B cell (primary cell): ENCODE measurements around the gene WDR86. TPM values are rescaled to one million over a fixed set of nuclear protein-coding genes. Genes with fewer than 3 reads are reported as not detected.

Experiments used
- ATAC-seq: fragments of 200-7000 bp; cut with Tn5 transposase; one replicate; pipeline ENCODE4 v1.10.0; 2021; ENCODE audit warnings: low read depth, mild to moderate bottlenecking, moderate number of reproducible peaks, moderate library complexity
- CTCF ChIA-PET: fragments of 350-600 bp; sonication (Branson Sonifier 250); formaldehyde crosslinking; loops from one replicate; lab custom pipeline; 2021; ENCODE audit warnings: antibody characterized with exemption, inconsistent platforms; lab: Charles Lee
- POLR2A ChIA-PET: fragments of 350-600 bp; sonication (Branson Sonifier 250); formaldehyde crosslinking; loops from one replicate; lab custom pipeline; 2021; ENCODE audit warnings: antibody characterized with exemption; lab: Charles Lee
- DNase-seq: peaks from one replicate; pipeline ENCODE4 v3.0.0; 2013
- H2AFZ ChIP-seq: 2 replicates; pipeline ENCODE4 v1.6.1; 2012; ENCODE audit warnings: mild to moderate bottlenecking, low read depth, low read length; ENCODE audit not compliant: insufficient read depth, poor library complexity, severe bottlenecking
- H3K27ac ChIP-seq, 2 donors: 1 replicate in 1 of 2; 2 replicates in 1 of 2; pipeline ENCODE4 v1.5.1; 2012 to 2013; ENCODE audit warnings: low read length in 2 of 2, mild to moderate bottlenecking in 2 of 2, moderate library complexity in 1 of 2
- H3K27me3 ChIP-seq, 4 experiments: fragments of 200-600 bp in 1 of 4; sonication (generic) in 1 of 4; replicated peaks in 1 of 4; 1 replicate in 2 of 4; 2 replicates in 2 of 4; pipeline versions ENCODE4 v1.6.1 to v1.7.0; 2013 to 2016; ENCODE audit warnings: low read length in 3 of 4, mild to moderate bottlenecking in 2 of 4, mixed read lengths in 1 of 4, moderate library complexity in 1 of 4; ENCODE audit not compliant: insufficient read depth in 4 of 4, control insufficient read depth in 3 of 4; ENCODE audit errors: control extremely low read depth in 1 of 4
- H3K36me3 ChIP-seq, 2 experiments: replicated peaks in 1 of 2; 1 replicate in 1 of 2; 2 replicates in 1 of 2; pipeline versions ENCODE4 v1.6.1 to v1.7.1; 2013; ENCODE audit warnings: low read length in 1 of 2; ENCODE audit not compliant: insufficient read depth in 2 of 2, control insufficient read depth in 1 of 2; ENCODE audit errors: control extremely low read depth in 1 of 2, extremely low read depth in 1 of 2
- H3K4me1 ChIP-seq, 2 donors: fragments of 200-600 bp in 1 of 2; sonication (generic) in 1 of 2; 1 replicate in 1 of 2; 2 replicates in 1 of 2; pipeline versions ENCODE4 v1.5.1 to v1.6.1; 2013 to 2017; ENCODE audit warnings: low read length in 2 of 2; ENCODE audit not compliant: control insufficient read depth in 2 of 2, insufficient read depth in 2 of 2
- H3K4me2 ChIP-seq: replicated peaks from 2 replicates; pipeline ENCODE3; 2012; ENCODE audit warnings: mild to moderate bottlenecking, low read depth, low read length; ENCODE audit not compliant: poor library complexity, severe bottlenecking
- H3K4me3 ChIP-seq, 5 experiments: fragments of 200-600 bp in 1 of 5; sonication (generic) in 1 of 5; 1 replicate in 3 of 5; 2 replicates in 2 of 5; pipeline versions ENCODE4 v1.5.1 to v1.7.0; 2011 to 2016; ENCODE audit warnings: low read length in 4 of 5, mild to moderate bottlenecking in 4 of 5, low read depth in 2 of 5, control low read depth in 1 of 5, moderate library complexity in 1 of 5; ENCODE audit not compliant: insufficient read depth in 1 of 5; ENCODE audit errors: control extremely low read depth in 1 of 5, extremely low read depth in 1 of 5
- H3K79me2 ChIP-seq: fragments of 200-600 bp; sonication (generic); one replicate; pipeline ENCODE4 v1.6.0; 2016; ENCODE audit warnings: low read length; ENCODE audit not compliant: control insufficient read depth, insufficient read depth
- H3K9ac ChIP-seq: fragments of 200-600 bp; sonication (generic); 2 replicates; pipeline ENCODE4 v1.6.1; 2017; ENCODE audit warnings: mild to moderate bottlenecking, low read length, moderate library complexity
- H3K9me3 ChIP-seq, 3 donors: one replicate each; pipeline versions ENCODE4 v1.6.1 to v1.7.1; 2013; ENCODE audit warnings: low read length in 2 of 3; ENCODE audit not compliant: control insufficient read depth in 2 of 3, insufficient read depth in 1 of 3; ENCODE audit errors: control extremely low read depth in 1 of 3
- H4K20me1 ChIP-seq: 2 replicates; pipeline ENCODE4 v1.6.0; 2012; ENCODE audit warnings: mild to moderate bottlenecking, low read length; ENCODE audit not compliant: insufficient read depth, control insufficient read depth, poor library complexity, severe bottlenecking
- H3K27ac Mint-ChIP-seq: one replicate; pipeline ENCODE4 v1.8.0; 2021; ENCODE audit warnings: mixed read lengths
- H3K27me3 Mint-ChIP-seq: one replicate; pipeline ENCODE4 v1.8.0; 2021; ENCODE audit warnings: mixed read lengths
- H3K4me1 Mint-ChIP-seq: one replicate; pipeline ENCODE4 v1.8.0; 2021; ENCODE audit warnings: mixed read lengths
- H3K4me3 Mint-ChIP-seq: one replicate; pipeline ENCODE4 v1.8.0; 2021; ENCODE audit warnings: mixed read lengths
- H3K9me3 Mint-ChIP-seq: one replicate; pipeline ENCODE4 v1.8.0; 2022; ENCODE audit warnings: mixed read lengths; ENCODE audit not compliant: insufficient read depth
- CTCF ChIP-seq: fragments of 200-600 bp; IDR thresholded peaks from one replicate; pipeline ENCODE4 v1.8.0; 2022; ENCODE audit warnings: antibody characterized with exemption, mild to moderate bottlenecking
- EZH2 ChIP-seq: IDR thresholded peaks from 2 replicates; pipeline ENCODE4 v1.6.1; 2012; ENCODE audit warnings: borderline replicate concordance, low read depth, mild to moderate bottlenecking, moderate library complexity, low read length; ENCODE audit not compliant: insufficient read depth, poor library complexity, severe bottlenecking
- WGBS: methylation state at CpG from one replicate; pipeline ENCODE4 v1.1.5; 2013; ENCODE audit warnings: missing lambda C conversion rate; ENCODE audit not compliant: insufficient coverage; 5-methylcytosine and 5-hydroxymethylcytosine counted together
- intact Hi-C: fragments of 100-400 bp; cut with micrococcal nuclease; formaldehyde crosslinking; loops from one replicate; pipeline ENCODE4 v1.10.0; 2022
- polyA plus RNA-seq: library from polyadenylated mRNA; depleted of rRNA; stranded (reverse); fragments of >200 nt; gene quantifications from 2 replicates; pipeline ENCODE4 v1.2.3, GENCODE V29; 2012
- total RNA-seq, 2 donors: library from RNA; stranded (reverse); fragments of 120-200 nt in 1 of 2; gene quantifications; 1 replicate in 1 of 2; 2 replicates in 1 of 2; pipeline versions ENCODE4 v1.2.3 to v1.2.4, GENCODE V29; 2013 to 2022

The WDR86 gene
- total and polyA plus RNA-seq, 2 donors (not counting 1 experiment from before 2014, with no cell fraction given), result 1.4 to 1.5 TPM

- ChIA-PET POLR2A (no interaction called here), CTCF (interaction anchor here (1.1 to 1.3 kb wide), 3 partner anchors 9 to 70 kb away, joined by 3 read pairs; no protein-coding TSS in a partner anchor)
- H3K27ac ChIP-seq, result no peak overlapping the region
- H3K4me1 ChIP-seq, result peaks cover 15 to 19% of the 10 kb centered on the region in 2 donors
- H2AFZ ChIP-seq, result no peak overlapping the region
- H3K4me3 Mint-ChIP-seq, result no peak overlapping the region
- H3K36me3 ChIP-seq, result peaks cover 0 to 55% of the 10 kb centered on the region in 2 experiments
- no peak overlapping the region for H3K4me2 ChIP-seq
- peaks cover 19% of the 10 kb centered on the region for H4K20me1 ChIP-seq
- no peak overlapping the region for H3K9ac ChIP-seq
- H3K27me3 Mint-ChIP-seq, result peaks cover 3% of the 10 kb centered on the region
- H3K27me3 ChIP-seq, result peaks cover 0 to 7% (median 4%) of the 10 kb centered on the region in 4 experiments
- 72% methylated on average over 7 of the region's 12 CpGs for WGBS
- peaks cover 20% of the 10 kb centered on the region for H3K4me1 Mint-ChIP-seq
- DNase-seq, result no peak
- no peak overlapping the region for H3K27ac Mint-ChIP-seq
- intact Hi-C loops, result no loop called here
- H3K9me3 Mint-ChIP-seq, result no peaks in the 10 kb centered on the region
- no peaks in the 10 kb centered on the region for H3K79me2 ChIP-seq
- no peak overlapping the region for H3K4me3 ChIP-seq
- peaks cover 0 to 5% (median 0%) of the 10 kb centered on the region in 3 donors for H3K9me3 ChIP-seq
- TF ChIP-seq CTCF, result no peak
- TF ChIP-seq EZH2, result no peak
- no peak for ATAC-seq
These were observed 32.4 kb downstream of the WDR86 start for GRCh38 chr7:151377406-151377805.

- intact Hi-C loops, result no loop called here
- 96% methylated on average over 32 of the region's 33 CpGs for WGBS
- no peaks in the 10 kb centered on the region for H3K9me3 ChIP-seq
- no peak overlapping the region for H3K27ac Mint-ChIP-seq
- H3K27ac ChIP-seq, result no peak overlapping the region
- H3K4me2 ChIP-seq, result no peak overlapping the region
- H3K27me3 Mint-ChIP-seq, result no peaks in the 10 kb centered on the region
- H3K27me3 ChIP-seq, result no peaks in the 10 kb centered on the region
- TF ChIP-seq EZH2 (no peak), CTCF (no peak)
- ATAC-seq, result no peak
- DNase-seq, result no peak
- ChIA-PET POLR2A (no interaction called here), CTCF (interaction anchor here (1.2 kb wide), 1 partner anchor 8 kb away, joined by 3 read pairs; no protein-coding TSS in a partner anchor)
- peaks cover 15% of the 10 kb centered on the region for H3K4me1 Mint-ChIP-seq
- peaks cover 4% of the 10 kb centered on the region for H3K79me2 ChIP-seq
- no peak overlapping the region for H2AFZ ChIP-seq
- peaks cover 0 to 66% of the 10 kb centered on the region in 2 experiments for H3K36me3 ChIP-seq
- peaks cover 8 to 12% of the 10 kb centered on the region in 2 donors for H3K4me1 ChIP-seq
- H3K4me3 Mint-ChIP-seq, result no peak overlapping the region
- H3K4me3 ChIP-seq, result no peak overlapping the region
- no peak overlapping the region for H3K9ac ChIP-seq
- peaks cover 29% of the 10 kb centered on the region for H4K20me1 ChIP-seq
- H3K9me3 Mint-ChIP-seq, result no peaks in the 10 kb centered on the region
These were observed 33.5 kb downstream of the WDR86 start for GRCh38 chr7:151376218-151376902.
